Measurements from ENCODE around the gene LYPD6.

LYPD6 gene

DNA sequence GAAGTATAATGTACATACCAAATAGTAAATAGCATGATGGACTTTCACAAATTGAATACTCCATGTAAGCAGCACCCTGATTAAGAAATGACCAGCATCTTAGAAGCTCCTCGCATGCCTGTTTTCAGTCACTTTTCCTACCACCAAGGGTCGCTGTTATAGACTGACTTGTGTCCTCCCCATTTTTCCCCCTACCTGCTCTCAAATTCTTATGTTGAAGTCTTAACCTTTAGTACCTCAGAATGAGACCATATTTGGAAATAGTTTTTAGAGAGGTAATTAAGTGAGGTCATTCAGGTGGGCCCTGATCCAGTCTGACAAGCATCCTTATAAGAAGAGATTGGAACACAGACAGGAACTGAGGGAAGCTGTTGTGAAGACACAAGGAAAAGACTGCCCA, 125.9 kb downstream of the LYPD6 start:
- Histone ChIP-seq H3K4me3 (ENCODE audit: low read depth, low read length) (no peak overlapping the region), H3K36me3 (ENCODE audit: control insufficient read depth, insufficient read depth, low read length) (no peaks in the 10 kb centered on the region), H3K9ac (no peak overlapping the region), H3K4me2 (ENCODE audit: low read length) (no peak overlapping the region), H3K4me1 (peaks cover 29% of the 10 kb centered on the region), H3K9me3 (ENCODE audit: control insufficient read depth, low read length) (no peaks in the 10 kb centered on the region), H2AFZ (no peak overlapping the region), H3K79me2 (no peaks in the 10 kb centered on the region), H3K27me3 (ENCODE audit: control insufficient read depth, insufficient read depth, low read length) (no peaks in the 10 kb centered on the region), H3K27ac (no peak overlapping the region)
- TF ChIP-seq, protein P1, sequence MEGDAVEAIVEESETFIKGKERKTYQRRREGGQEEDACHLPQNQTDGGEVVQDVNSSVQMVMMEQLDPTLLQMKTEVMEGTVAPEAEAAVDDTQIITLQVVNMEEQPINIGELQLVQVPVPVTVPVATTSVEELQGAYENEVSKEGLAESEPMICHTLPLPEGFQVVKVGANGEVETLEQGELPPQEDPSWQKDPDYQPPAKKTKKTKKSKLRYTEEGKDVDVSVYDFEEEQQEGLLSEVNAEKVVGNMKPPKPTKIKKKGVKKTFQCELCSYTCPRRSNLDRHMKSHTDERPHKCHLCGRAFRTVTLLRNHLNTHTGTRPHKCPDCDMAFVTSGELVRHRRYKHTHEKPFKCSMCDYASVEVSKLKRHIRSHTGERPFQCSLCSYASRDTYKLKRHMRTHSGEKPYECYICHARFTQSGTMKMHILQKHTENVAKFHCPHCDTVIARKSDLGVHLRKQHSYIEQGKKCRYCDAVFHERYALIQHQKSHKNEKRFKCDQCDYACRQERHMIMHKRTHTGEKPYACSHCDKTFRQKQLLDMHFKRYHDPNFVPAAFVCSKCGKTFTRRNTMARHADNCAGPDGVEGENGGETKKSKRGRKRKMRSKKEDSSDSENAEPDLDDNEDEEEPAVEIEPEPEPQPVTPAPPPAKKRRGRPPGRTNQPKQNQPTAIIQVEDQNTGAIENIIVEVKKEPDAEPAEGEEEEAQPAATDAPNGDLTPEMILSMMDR (IDR thresholded peaks at IDR 0.05): no peak

DNA sequence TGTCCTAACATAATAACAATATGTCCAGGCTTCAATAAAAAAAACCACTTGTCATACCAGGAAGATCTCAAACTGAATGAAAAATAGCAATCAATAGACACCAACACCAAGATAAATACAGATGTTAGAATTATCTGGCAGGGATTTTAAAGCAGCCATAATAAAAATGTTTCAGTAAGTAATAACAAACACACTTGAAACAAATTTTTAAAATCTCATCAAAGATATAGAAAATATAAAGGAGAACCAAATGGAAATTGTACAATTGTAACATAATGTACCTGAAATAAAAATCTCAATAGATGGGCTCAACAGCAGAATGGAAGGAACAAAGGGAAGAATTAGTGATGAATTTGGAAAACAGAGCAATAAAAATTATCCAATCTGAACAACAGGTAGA, 128.1 kb downstream of the LYPD6 start:
- H3K4me1 ChIP-seq: peaks cover 10% of the 10 kb centered on the region
- no peak overlapping the region for H3K27ac ChIP-seq
- H3K4me2 ChIP-seq (ENCODE audit: low read length): no peak overlapping the region
- H3K9ac ChIP-seq: no peak overlapping the region
- H3K4me3 ChIP-seq (ENCODE audit: low read depth, low read length): no peak overlapping the region
- no peaks in the 10 kb centered on the region for H3K9me3 ChIP-seq (ENCODE audit: control insufficient read depth, low read length)
- H3K27me3 ChIP-seq (ENCODE audit: control insufficient read depth, insufficient read depth, low read length): no peaks in the 10 kb centered on the region
- no peak overlapping the region for H2AFZ ChIP-seq
- H3K36me3 ChIP-seq (ENCODE audit: control insufficient read depth, insufficient read depth, low read length): no peaks in the 10 kb centered on the region
- no peaks in the 10 kb centered on the region for H3K79me2 ChIP-seq
- TF ChIP-seq, protein P1 (IDR thresholded peaks at IDR 0.05): no peak

DNA sequence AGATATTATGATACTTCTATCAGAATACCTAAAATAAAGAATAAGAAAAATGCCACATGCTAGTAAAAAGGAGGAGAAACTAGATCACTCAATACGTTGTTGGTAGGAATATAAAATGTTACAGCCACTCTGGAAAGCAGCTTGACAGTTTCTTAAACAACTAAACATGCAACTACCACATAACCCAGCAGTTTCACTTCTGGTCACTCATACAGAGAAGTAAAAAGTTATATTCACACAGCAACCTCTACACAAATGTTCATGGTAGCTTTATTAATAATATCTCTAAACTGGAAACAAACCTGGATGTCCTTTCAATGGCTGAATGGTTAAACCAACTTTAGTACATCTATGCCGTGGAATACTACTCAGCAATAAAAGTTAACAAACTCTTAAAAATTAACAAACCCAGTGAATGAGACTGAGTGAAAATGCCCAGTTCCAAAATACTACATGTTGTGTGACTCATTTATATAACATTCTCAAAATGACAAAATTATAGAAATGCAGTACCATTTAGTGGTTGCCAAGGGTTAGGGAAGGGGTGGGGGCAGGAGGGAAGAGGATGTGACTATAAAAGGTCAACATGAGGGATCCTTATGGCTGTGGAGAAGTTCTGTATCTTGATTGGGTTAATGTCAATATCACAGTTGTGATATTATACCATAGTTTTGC, 133.1 kb downstream of the LYPD6 start:
- Histone ChIP-seq H3K9me3 (ENCODE audit: control insufficient read depth, low read length) (no peaks in the 10 kb centered on the region), H3K9ac (no peak overlapping the region), H2AFZ (no peak overlapping the region), H3K79me2 (no peaks in the 10 kb centered on the region), H3K4me2 (ENCODE audit: low read length) (no peak overlapping the region), H3K27me3 (ENCODE audit: control insufficient read depth, insufficient read depth, low read length) (no peaks in the 10 kb centered on the region), H3K27ac (no peak overlapping the region), H3K4me1 (peaks cover 2% of the 10 kb centered on the region), H3K36me3 (ENCODE audit: control insufficient read depth, insufficient read depth, low read length) (no peaks in the 10 kb centered on the region), H3K4me3 (ENCODE audit: low read depth, low read length) (no peak overlapping the region)
- TF ChIP-seq, protein P1 (IDR thresholded peaks at IDR 0.05): no peak

DNA sequence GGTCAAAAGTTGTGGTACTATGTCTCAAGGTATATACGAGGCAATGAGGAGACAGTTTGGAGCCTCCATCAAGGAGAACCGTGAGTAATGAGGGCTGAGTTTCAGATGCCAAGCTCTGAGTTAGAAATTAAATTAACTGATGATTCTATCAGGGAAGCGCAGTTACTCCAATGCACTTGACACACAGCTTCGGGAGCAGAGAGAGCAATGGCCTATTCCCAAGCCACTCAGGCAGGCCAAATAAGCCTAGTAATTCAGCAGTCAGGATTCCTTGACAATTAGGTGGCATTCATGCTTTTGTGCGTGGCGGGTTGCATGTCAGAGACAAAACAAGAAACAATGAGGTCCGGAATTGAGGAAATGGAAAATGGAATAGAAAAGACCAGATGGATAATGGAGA, 134.0 kb downstream of the LYPD6 start:
- no peak overlapping the region for H3K4me2 ChIP-seq (ENCODE audit: low read length)
- no peaks in the 10 kb centered on the region for H3K79me2 ChIP-seq

More for the DNA sequence above, 134.0 kb downstream of the LYPD6 start:
- no peak overlapping the region for H2AFZ ChIP-seq
- H3K9me3 ChIP-seq (ENCODE audit: control insufficient read depth, low read length): no peaks in the 10 kb centered on the region
- no peaks in the 10 kb centered on the region for H3K36me3 ChIP-seq (ENCODE audit: control insufficient read depth, insufficient read depth, low read length)
- H3K27me3 ChIP-seq (ENCODE audit: control insufficient read depth, insufficient read depth, low read length): no peaks in the 10 kb centered on the region
- H3K9ac ChIP-seq: no peak overlapping the region
- no peak overlapping the region for H3K27ac ChIP-seq
- TF ChIP-seq, protein P1 (IDR thresholded peaks at IDR 0.05): no peak
- no peak overlapping the region for H3K4me3 ChIP-seq (ENCODE audit: low read depth, low read length)
- peaks cover 2% of the 10 kb centered on the region for H3K4me1 ChIP-seq
